Kasumi-1 (cell line): ENCODE data around the gene GNB3.
"Not testable (repeated sequence)": the region's sequence is repeated elsewhere in the genome, so short reads cannot be mapped to it uniquely, and the experiment has no call there.

ENCODE experiments used
- DNase-seq, 2 experiments: peaks; one replicate each; lab custom pipeline; 2025; lab: John Stamatoyannopoulos, UW

The GNB3 gene

DNA sequence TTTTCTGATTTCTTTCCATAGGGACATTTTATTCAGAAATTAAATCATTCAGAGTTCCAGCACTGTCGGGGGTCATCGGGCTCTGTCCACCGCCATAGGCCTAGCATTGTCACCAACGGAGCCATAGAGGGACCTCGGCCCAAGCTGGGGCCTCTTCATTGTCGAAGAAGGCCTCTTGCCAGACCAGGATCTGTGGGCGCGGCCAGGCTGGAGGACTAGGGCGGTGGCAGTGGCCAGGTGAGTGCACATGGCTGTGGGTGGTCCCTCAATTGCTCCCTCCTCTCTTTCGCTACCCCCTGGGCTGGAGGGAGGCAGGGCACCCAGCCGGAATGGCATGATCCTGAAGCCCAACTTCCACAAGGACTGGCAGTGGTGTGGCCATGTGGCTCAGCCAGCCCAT, 43.0 kb downstream of the GNB3 start:
- no peak for DNase-seq

- no peak for DNase-seq
Observed at GRCh38 chr12:6884539-6884938, 43.8 kb downstream of the GNB3 start.

- not testable (repeated sequence) for DNase-seq
Observed at GRCh38 chr12:6886206-6886999, 45.7 kb downstream of the GNB3 start.

- no peak for DNase-seq
Observed at GRCh38 chr12:6887460-6887859, 46.7 kb downstream of the GNB3 start.

GRCh38 chr12:6888360-6888759, 47.6 kb downstream of the GNB3 start:
- no peak for DNase-seq

DNA sequence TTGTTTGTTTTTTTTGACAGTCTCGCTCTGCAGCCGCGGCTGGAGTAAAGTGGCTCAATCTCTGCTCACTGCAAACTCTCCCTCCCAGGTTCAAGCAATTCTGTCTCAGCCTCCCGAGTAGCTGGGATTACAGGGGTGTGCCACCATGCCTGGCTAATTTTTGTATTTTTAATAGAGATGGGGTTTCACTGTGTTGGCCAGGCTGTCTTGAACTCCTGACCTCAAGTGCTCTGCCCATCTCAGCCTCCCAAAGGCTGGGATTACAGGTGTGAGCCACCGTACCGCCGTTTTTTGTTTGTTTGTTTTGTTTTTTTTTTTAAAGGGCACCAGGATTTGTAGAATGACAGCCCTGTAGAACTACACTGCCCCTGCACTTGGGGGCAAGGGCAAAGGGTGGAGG, 48.1 kb downstream of the GNB3 start:
- not testable (repeated sequence) for DNase-seq

DNA sequence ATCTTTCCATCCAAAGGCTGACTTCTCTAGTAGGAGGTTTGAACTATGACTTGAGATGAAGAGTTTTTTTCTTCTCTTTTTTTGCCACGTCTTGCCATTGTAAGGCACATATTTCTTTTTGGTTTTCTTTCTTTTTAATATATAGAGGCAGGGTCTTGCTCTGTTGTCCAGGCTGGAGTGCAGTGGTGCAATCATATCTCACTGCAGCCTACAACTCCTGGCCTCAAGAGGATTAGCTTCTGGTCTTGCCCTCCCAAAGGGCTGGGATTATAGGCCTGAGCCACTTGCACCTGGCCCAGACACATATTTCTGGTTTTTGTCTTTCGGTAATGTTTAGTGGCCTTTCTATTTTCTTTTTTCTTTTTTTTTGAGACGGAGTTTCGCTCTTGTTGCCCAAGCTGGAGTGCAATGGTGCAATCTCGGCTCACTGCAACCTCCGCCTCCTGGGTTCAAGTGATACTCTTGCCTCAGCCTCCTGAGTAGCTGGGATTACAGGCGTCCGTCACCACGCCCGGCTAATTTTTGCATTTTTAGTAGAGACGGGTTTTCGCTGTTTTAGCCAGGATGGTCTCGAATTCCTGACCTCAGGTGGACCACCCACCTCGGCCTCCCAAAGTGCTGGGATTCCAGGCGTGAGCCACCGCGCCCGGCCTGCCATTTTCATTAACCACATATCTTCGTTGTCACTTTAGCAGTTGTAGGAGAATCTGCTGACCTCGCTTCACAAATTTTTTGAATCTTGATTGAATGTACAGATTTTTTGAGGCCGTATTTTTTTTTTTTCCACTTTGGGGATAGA, 49.2 kb downstream of the GNB3 start:
- DNase-seq, result not testable (repeated sequence)

DNA sequence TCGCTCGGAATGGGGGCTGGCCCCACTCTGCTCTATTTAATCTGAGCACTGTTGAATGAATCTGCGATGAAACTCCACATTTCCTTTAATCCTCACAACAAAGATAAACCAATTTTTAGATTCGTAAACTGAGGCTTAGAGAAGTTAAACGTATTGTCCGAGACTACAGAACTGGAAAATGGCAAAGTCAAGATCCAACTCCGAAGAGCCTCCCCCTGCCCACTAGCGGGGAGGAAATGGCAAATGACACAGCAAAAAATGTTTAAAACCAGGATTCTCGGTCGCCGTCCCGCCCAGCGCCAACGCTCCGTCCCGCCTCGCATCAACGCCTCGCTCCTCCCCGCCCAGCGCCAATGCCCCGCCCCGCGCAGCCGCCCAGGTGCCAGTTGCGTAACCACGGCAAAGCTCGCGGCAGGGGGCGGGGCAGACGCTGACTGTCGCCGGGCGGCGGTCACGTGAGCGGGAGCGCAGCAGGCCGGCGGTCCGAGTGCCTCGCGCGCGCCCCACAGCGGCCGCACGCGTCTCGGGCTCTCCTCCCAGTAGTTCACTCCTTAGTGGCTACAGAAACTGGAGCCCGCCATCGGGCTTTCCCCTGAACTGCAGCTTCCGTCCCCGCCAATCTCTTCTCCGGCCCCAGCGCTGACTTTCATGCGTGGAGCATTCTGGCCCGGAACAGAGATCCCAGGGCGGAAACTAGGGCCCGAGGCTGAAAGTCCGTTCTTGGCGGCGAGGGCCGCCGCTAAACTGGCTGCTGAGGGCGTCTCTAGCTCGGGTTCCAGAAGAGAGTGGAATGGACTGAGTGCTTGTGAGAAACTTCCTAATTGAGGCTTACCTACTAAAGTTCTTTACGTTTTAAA, 50.3 kb downstream of the GNB3 start:
- peak; percentile 74 to 86 for DNase-seq

DNA sequence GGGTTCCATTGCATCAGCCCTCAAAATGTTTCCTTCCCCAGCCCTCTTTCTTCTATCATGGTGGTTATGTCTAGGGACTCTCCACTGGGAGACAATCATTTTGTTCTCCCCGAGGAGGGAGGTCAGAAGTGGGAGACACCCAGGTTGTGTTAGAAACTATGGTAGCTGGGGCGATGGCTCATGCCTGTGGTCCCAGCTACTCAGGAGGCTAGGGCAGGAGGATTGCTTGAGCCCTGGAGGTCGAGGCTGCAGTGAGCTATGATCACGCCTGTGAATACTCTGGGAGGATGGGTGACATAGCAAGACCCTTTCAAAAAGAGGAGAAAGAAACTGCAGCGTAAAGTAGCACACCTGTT, 50.9 kb downstream of the GNB3 start:
- no peak for DNase-seq

- not testable (repeated sequence) for DNase-seq
Observed at GRCh38 chr12:6892683-6893082, 52.0 kb downstream of the GNB3 start.

DNA sequence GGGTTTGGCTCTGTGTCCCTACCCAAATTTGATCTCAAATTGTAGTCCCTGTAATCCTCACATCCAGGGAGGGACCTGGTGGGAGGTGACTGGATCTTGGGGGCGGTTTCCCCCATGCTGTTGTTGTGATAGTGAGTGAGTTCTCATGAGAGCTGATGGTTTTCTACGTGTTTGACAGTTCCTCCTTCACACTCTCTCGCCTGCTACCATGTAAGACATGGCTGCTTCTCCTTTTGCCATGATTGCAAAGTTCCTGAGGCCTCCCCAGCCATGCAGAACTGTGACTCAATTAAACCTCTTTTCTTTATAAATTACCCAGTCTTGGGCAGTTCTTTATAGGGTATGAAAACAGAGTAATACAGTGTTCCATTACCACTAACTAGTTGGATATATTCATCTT, 53.6 kb downstream of the GNB3 start:
- DNase-seq, result no peak
